SK-N-DZ (cell line): Measurements from ENCODE around the gene VENTX. TPM values are rescaled to one million over a fixed set of nuclear protein-coding genes. Genes with fewer than 3 reads are reported as not detected.

Experiments used
- DNase-seq: peaks from one replicate; pipeline ENCODE4 v3.0.0-alpha.2; 2015; ENCODE audit warnings: low spot score
- polyA plus RNA-seq, 2 experiments: library from polyadenylated mRNA; depleted of rRNA; stranded (reverse); fragments of >200 nt; gene quantifications; 2 replicates each; pipeline ENCODE4 v1.2.3, GENCODE V29; 2014

Gene VENTX, protein sequence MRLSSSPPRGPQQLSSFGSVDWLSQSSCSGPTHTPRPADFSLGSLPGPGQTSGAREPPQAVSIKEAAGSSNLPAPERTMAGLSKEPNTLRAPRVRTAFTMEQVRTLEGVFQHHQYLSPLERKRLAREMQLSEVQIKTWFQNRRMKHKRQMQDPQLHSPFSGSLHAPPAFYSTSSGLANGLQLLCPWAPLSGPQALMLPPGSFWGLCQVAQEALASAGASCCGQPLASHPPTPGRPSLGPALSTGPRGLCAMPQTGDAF
- polyA plus RNA-seq (2014; cell fraction: cytosol; rRNA removed) = not detected in 2 replicates
- not detected in 2 replicates for polyA plus RNA-seq (2014; cell fraction: nucleus; rRNA removed)

DNA sequence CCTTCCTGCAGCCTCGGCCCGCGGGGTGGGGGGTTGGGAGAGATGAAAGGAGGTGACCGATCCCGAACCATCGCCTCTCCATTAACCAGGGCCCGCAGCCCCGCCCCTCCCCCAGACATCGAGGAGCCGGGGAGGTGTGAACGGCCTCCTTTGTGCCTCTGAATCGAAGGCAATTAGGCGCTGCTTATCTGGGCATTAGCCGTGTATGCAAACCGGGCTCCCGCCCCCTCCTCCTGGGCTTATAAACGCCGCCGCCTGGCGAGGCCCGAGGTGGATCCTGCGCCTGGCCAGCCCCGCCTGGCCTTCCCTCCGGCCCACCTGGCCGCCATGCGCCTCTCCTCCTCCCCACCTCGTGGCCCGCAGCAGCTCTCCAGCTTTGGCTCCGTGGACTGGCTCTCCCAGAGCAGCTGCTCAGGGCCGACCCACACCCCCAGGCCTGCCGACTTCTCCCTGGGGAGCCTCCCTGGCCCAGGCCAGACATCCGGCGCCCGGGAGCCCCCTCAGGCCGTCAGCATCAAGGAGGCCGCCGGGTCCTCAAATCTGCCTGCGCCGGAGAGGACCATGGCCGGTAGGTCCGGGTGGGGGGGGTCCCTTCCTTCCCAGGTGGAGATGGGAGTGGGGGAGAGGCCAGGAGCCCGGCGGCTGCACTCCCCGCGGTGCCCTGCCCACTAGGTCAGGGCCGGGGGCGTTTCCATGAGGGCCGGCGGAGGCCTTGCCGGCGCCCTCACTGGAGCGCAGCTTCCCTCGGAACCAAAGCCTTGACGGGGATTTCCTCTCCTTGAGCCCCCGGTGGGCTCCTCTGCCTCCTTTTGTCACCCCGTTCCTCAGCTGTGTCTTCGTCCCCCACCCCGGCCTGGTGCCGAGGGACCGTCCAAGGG, at the start of gene VENTX:
TSS of gene VENTX (plus strand) at position 268 of the 878 bp plus-strand sequence. CDS start at position 328, 60 bp downstream.
- no peak for DNase-seq

DNA sequence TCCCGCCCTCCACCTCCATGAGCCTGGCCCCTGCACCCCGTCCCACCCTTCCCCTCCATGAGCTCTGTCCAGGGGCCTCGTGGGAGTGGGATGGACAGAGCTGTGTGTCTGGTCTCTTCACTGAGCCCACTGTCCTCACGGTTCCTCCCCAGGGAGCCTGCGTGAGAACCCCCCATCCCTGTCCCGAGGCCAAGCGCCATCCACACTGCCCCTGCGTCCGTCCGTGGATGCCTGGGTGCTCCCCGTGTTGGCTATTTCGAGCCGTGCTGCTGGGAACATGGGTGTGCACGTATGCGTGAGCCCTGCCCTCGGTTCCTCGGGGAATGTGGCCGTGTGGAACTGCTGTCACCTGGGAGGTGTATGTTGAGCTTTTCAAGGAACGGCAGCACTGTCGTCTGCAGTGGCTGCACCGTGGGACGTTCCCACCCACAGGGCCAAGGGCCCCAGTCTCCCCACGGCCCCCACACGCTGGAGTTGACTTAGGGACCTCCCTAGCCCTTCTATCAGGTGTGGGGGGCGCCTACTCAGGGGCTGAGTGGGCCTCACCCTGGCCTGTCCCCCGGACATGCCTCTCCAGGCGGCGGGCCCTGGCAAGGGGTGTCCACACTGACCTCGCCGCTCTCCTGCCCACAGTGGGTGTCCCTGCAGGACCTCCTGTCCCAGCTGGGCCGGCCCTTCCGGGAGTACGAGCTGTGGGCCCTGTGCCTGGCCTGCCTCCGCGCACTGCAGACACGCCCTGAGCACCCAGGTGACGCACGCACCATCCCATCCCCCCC, 49.6 kb upstream of the VENTX start:
- no peak for DNase-seq

DNA sequence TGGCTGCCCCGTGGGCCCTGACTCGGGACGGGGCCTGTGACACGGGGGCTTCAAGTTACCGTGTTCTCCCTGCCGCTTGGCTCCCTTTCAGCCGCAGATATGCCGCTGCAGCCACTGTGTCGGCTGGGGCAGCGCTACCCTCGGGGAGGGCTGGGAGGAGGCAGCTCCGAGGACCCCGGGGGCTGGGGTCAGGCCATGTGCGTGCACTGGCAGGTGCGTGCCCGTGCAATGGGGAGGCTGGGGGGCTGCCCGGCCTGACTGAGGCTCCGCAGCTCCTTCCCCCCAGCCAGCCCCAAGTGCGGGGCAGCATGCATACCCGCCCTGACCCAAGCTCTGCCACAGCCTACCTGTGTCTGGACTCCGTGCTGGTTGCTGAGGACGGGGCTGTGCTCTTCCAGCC, 48.4 kb upstream of the VENTX start:
- DNase-seq = no peak

DNA sequence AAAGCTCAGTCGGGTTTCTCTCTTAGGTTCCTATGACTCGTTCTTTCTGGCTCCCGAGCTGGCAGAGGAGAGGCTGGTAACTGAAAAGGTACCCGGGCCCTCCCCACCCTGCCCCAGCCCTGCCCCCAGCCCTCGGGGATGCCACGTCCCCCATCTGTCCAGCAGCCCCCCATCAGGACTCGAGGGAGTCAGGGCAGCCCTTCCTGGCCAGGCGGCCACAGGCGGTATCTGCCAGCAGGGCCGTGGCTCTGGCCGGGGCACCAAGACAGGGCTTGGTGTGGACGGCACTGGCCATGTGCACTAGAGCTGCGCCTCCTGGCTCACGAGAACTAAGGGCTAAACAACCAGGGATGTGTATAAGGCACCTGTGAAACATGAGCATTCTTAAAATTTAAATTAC, 47.9 kb upstream of the VENTX start:
- no peak for DNase-seq

DNA sequence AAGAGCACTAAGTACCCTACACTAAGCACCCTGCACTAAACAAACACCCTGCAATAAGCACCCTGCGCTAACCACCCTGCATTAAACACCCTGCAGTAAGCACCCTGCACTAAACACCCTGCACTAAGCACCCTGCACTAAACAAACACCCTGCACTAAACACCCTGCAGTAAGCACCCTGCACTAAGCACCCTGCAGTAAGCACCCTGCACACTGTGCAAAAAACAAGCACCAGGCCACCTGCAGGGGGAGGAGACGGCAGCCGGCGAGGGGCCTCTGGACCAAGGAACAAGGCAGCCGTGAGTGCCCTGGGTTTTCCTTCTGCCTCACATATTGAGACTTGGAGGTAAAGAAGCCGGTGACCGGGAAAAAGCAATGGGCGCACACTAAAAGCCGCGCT, 47.4 kb upstream of the VENTX start:
- DNase-seq = no peak

DNA sequence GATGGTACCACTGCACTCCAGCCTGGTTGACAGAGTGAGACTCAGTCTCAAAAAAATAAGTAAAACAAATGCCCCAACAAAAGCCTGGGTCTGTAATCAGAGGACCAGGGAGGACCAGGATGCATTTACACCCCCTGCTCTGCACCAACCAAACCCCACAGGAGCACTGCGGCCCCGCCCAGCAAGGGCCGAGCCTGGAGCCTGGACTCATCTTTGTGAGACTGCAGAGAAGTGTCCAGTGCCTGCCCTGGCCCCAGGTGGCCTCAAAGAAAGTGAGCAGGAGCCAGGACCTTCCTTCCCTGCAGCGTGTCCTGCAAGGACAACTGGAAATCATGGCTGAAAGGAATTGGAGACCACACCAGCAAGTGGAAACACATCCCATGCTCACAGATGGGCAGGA, 46.0 kb upstream of the VENTX start:
- no peak for DNase-seq

DNA sequence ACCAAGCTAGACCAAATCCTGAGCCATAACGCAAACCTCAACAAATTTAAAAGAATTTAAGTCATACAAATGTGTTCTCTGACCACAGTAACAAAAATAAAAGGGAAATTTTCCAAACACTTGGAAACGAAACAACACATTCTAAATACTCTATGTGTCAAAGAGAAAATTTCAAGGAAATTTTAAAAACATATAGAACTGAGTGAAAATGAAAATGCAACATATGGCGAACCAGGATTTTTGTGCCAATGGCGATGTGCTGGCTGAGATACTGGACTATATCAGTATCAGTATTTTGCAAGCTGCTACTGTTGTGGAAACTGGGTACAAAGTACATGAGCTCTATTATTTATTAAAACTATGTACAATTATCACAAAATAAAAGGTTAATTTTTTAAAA, 43.5 kb upstream of the VENTX start:
- DNase-seq = no peak

DNA sequence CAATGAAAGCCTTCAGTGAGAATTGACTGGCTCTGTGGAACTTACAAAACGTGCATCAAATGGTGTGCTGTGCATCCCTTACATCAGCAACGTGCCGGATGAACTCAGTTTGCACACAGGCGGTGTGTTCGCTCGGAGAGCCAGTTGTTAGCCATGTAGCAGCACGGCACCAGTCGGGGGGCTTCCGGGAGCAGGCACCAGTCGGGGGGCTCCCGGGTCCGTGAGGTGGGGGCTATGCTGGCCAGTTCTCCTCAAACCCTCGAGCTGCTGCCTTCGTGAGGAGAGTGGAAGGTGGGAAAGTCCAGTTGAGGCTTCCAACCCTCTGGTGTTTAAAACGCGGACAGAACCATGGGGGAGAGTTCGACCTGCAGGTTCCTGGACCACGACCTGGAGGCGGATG, 42.6 kb upstream of the VENTX start:
- DNase-seq = no peak

DNA sequence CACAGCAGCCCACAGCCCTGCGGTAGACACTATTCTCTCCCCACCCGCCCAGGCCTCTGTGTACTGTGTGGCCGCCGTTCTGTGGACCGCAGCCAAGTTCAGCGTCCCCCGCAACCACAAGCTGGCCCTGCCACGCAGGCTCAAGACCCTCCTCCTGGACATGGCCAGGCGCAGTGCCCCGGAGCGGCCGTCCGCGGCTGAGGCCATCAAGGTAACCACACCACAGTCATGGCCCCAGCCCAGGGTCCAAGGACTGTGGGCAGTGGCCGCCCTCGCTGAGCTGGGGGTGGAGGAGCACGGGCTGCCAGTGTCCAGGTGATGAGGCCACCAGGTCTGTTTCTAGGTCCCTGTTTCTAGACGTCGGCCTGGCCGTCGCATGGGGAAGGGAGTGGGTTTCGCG, 42.0 kb upstream of the VENTX start:
- DNase-seq = no peak

DNA sequence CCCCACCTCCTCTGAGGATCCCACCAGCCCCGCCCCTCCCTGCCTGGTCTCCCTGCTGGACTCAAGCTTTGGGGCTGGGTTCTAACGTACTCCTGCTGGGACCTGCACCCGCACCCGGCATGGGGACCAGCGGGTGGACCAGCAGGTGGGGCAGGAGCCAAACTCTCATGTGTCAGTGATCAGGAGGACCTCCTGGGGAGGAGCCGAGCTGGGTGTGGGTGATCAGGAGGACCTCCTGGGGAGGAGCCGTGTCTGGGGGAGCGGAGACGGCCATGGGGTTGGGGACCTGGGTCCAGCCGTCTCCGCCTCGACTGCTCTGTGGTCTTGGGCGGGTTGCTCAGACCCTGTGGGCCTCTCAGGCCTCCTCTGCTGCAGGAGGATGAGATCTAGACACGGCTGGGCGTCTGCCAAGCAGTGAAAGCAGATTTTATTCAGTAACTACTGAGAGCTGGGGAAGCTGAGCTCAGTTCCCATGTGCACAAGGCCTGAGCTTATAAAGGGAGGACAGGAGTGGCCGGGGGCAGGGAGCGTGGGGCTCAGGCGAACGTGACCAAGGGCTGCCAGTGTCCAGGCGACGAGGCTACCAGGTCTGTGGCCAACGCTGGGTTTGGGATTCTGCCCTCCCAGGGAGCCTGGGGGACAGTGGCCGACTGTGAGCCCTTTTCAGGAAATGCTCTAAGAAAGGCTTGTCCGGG, 41.3 kb upstream of the VENTX start:
- DNase-seq = no peak

DNA sequence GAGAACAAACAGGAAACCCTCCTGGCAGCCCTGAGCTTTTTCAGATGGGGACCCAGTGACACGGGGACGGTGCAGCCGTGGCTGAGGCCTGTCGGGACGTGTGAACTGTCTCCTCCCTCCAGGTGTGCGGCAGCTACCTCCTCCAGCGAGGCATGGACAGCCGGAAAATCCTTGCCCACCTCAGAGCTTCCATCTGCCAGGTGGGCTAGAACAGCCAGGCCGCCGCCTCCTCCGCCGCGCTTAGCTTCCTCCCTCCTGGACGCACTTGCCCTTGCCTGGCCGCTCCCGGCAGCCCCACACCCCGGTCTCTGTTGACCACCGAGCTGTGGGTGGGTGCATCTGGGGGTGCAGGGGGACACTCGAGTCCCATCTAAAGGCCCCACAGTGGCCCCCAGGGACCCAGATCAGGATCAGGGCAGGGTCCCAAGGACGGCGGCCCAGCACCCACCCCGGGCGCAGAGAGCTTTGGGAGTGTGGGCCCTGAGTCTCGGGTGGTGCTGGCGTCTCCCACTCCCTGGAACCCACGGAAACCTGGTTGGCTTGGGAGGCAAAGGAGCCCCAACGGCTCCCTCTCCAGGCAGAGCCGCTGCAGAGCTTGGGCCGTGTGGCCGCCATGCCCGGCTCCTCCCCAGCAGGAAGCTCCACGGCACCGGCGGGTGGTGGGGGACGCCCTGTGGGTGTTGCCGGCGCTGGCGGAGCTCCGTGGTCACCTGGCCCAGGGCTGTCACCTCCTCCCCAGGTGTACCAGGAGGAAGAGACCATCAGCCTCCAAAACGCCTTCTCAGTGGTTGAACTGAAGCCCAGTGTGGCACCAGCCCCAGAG, 40.5 kb upstream of the VENTX start:
- no peak for DNase-seq

DNA sequence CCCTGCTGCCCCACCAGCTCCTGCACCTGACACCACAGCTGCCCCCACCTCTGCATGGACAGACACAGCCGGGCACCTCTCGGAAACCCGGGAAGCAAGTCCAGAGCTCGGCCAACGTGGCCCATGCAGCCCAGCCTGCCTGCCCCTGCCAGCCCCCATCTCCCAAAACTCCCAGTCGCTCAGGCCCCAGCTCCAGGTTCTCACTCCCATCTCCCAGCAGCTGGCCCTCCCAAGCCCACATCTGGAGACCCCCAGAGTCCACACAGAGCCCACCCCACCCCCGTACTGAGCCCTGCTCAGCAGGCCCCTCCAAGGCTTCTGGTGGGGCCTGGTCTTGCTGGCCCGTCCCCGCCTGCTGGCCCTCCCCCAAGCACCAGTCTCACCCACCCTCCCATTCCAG, 39.9 kb upstream of the VENTX start:
- DNase-seq = no peak

DNA sequence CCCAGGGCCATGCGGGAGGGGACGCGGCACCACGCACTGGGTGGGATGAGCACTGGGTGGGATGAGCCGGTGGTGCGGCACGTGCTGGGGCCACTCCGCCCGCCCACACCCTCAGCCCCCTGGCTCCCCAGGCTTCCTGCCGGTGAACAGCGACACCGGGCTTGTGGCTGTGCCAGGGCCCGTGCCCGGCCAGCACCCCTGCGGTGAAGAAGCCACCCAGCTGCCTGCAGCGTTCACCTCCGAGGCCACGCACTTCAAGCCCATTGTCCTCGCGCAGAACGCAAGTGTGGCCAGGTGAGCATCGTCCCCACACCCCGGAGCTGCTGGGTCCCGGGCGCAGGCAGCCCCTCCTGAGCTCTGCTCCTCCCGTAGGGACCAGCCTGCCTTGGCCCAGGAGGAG, 39.4 kb upstream of the VENTX start:
- DNase-seq = no peak

DNA sequence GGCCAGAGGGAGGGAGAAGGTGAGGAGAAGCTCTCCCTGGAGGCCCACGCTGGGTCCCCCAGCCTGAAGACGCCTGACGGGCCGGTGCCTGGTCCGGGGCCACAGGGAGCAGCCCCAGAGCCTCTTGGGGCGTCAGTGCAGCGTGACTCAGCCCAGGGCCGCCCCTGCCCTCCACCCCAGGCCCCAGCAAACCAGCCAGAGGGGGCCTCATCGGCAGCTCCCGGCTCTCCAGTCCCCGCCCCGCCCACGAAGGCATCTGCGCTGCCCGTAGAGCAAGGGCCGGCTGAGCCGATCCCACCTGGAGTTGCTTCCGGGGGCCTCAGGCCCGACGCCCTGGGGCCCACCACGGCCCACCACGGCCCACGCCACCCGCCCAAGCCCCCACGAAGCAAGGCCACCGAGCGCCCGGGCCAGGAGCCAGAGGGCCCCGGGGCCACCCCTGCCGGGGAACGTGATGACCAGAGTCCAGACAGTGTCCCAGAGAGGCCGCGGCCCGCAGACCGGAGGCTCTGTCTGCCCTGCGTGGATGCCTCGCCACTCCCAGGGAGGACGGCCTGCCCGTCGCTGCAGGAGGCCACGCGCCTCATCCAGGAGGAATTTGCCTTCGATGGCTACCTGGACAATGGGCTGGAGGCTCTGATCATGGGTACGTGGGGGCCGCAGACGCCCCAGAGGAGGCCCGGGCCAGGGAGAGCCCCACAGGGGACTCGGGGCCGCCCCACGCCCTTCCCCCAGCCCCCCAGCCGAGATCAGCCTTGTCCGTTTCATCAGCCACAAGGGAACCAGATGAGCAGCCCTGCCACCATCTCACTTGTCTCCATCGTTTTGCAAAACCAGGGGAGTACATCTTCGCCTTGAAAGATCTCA, 38.8 kb upstream of the VENTX start:
- no peak for DNase-seq

DNA sequence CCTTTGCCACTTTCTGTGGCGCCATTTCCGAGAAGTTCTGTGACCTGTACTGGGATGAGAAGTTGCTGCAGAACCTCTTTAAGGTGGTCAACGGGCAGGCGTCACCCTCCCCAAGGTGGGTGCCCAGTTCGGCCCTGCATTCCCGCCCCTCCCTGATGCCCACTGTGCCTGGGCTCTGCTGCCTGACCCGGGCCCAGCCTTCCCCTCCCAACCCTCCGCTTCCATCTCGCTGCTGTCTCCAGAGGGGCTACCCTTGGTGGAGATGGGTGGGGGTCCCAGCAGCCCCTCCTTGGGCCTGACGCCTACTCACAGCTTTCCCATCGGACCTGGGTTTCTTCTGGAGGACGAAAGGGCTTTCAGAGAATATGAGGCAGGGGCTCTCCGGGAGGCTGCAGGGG, 38.2 kb upstream of the VENTX start:
- no peak for DNase-seq

DNA sequence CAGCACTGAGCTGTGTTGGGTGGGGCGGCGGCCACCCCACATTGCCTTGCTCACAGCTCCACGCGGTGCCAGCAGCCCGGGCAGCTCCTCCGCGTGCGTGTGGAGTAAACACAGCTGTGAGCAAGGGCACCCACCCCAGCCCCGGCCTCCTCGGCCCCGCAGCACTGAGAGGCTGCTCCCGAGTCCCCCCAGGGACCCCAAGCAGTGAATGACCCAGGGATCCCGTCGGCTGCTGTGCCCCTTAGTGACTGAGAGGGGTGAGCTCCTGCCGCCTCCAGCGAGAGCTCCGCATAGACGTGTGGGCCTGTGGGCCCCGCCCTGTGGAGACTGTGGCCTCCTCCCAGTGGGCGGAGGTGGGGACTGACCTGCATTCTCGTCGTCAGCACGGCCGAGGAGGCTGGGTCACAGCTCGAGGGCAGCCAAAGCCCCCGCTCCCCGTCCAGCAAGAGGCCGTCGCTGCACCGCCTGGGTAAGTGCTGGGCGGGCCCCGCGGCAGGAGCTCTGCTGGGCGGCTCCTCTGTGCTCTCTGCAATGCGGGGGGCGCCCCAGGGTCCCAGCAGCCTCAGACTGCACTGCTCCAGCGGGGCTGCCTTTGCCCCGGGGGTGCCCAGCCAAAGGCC, 37.6 kb upstream of the VENTX start:
- no peak for DNase-seq

DNA sequence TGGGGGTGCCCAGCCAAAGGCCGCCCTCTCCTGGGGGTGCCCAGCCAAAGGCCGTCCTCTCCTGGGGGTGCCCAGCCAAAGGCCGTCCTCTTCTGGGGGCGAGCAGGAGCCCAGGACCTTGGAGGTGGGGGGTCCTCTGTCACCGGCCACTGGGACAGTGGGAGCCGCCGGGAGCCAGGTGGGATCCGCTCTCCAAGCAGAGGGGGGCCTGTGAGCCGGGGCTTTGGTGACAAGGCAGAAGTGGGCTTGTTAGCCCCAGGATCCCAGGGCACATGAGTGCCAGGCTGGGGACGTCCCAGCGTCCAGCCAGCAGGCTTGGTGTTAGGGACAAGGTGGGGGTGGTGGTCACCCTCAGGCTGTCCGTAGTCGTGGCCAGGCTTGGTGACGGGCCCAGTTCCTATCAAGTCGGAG, 37.0 kb upstream of the VENTX start:
- no peak for DNase-seq

DNA sequence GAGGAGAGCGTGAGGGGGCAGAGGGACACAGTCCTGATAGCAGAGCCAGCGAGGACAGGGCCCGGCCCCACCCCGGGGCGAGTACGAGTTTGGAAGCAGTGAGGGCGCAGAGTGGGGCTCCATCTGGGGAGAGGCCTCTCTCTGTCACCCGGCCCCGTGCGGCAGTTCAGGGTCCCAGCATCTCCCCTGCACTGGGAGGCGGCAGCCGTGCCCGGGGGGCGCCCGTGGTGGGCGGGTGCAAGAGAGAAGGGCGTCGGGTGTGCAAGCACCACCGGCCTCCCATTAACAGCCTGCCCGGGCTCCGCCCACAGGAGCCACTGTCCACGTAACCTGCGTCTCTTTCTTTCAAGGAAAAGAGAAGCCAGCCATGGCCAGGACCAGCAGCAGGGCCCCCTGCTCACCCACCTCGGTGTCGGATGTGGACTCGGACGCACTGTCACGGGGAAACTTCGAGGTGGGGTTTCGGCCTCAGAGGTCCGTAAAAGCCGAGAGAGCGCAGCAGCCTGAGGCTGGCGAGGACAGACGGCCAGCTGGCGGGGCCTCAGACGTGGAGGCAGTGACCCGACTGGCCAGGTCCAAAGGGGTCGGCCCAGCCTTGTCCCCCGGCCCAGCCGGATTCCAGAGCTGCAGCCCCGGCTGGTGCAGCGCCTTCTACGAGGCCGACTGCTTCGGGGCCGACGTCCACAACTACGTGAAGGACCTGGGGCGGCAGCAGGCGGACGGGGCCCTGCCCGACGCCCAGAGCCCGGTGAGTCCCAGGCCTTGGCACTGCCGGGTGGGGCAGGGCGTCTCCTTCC, 36.3 kb upstream of the VENTX start:
- DNase-seq = no peak
